Measurements from ENCODE around the gene CYP3A7. TPM values are rescaled to one million over a fixed set of nuclear protein-coding genes. Genes with fewer than 3 reads are reported as not detected.
A peak's percentile ranks its signal among the peaks of the same experiment; 100 is the strongest.
"Not testable (repeated sequence)": the region's sequence is repeated elsewhere in the genome, so short reads cannot be mapped to it uniquely, and the experiment has no call there.

Gene CYP3A7
- total RNA-seq, 4 donors from 2014 or later, result not detected

DNA sequence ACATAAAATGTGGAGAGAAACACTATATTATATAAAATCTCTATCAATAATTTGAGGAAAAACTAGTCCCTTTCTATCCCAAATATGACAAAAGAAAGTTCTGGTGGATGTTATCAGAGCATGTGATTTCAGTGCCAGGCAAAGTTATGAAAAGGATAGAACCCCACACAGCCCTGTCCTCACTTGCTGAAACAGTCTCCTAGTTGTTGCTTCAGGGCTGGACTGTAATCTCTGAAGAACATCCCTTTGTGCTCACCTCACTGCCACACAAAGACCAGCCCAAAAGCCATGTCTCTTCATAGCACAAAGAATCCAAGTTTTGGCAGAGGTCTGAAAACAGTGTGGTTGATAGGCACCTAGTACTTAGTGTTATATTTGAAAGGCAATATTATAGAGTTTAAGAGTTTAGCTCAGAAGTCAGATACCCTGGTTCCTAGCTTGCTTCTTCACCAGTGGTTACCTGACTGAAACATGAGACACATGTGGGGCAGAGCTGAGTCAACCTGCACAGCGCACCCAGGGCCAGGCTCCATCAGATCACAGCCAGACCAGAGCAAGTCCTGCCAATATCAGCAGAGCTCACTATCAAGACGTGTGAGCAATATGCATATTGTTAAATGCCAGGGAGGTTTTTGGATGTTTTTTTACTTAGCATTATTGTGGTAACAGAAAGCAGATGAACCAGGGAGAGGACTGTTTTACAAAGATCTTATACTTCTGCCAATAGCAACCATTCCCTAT, 25.0 kb downstream of the CYP3A7 start:
- Histone ChIP-seq H3K4me1 (no peaks in the 10 kb centered on the region), H3K9me3 (peaks cover 0 to 17% (median 3%) of the 10 kb centered on the region in 3 donors), H3K27ac (no peak overlapping the region), H3K27me3 (no peaks in the 10 kb centered on the region), H3K36me3 (peaks cover 0 to 13% (median 0%) of the 10 kb centered on the region in 3 donors), H3K4me3 (no peak overlapping the region)
- DNase-seq, result no peak
- 36 to 63% methylated on average over 2 of the region's 2 CpGs for WGBS, 2 donors
- intact Hi-C loops (cut with DNase I), result no loop called here
- TF ChIP-seq, protein P1, sequence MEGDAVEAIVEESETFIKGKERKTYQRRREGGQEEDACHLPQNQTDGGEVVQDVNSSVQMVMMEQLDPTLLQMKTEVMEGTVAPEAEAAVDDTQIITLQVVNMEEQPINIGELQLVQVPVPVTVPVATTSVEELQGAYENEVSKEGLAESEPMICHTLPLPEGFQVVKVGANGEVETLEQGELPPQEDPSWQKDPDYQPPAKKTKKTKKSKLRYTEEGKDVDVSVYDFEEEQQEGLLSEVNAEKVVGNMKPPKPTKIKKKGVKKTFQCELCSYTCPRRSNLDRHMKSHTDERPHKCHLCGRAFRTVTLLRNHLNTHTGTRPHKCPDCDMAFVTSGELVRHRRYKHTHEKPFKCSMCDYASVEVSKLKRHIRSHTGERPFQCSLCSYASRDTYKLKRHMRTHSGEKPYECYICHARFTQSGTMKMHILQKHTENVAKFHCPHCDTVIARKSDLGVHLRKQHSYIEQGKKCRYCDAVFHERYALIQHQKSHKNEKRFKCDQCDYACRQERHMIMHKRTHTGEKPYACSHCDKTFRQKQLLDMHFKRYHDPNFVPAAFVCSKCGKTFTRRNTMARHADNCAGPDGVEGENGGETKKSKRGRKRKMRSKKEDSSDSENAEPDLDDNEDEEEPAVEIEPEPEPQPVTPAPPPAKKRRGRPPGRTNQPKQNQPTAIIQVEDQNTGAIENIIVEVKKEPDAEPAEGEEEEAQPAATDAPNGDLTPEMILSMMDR (IDR thresholded peaks at IDR 0.05), result no peak
- no peak for TF ChIP-seq POLR2A (IDR thresholded peaks at IDR 0.05)

DNA sequence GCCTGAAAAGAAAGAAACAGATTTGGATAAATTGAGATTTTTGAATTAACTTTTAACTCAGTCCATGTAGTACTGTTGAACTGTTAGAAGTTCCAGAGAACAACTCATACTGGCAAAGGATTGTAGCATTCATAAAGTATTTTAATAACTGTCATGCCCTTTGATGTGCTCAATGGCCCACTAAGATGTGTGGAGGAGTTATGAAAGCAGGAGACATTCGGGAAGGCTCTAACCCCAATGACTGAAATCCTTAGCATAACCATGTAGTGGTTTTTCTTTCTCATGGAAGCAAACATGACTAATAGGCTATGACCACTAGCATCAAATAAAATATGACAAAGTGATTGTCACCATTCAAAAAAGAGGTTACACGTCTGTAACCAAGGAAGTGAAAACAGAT, 25.7 kb downstream of the CYP3A7 start:
- DNase-seq, result no peak
- Histone ChIP-seq H3K27ac (no peak overlapping the region), H3K4me1 (no peaks in the 10 kb centered on the region), H3K9me3 (peaks cover 0 to 17% (median 3%) of the 10 kb centered on the region in 3 donors), H3K27me3 (no peaks in the 10 kb centered on the region), H3K4me3 (no peak overlapping the region), H3K36me3 (peaks cover 0 to 13% (median 0%) of the 10 kb centered on the region in 3 donors)
- TF ChIP-seq POLR2A (IDR thresholded peaks at IDR 0.05), result no peak
- TF ChIP-seq, protein P1 (IDR thresholded peaks at IDR 0.05), result no peak
- WGBS, 2 donors, result 79 to 84% methylated on average over 2 of the region's 2 CpGs
- intact Hi-C loops (cut with DNase I), result no loop called here

- H3K27me3 ChIP-seq, result no peaks in the 10 kb centered on the region
- TF ChIP-seq, protein P1 (IDR thresholded peaks at IDR 0.05), result no peak
- 60 to 70% methylated on average over 1 of the region's 1 CpG for WGBS, 2 donors
- H3K4me3 ChIP-seq, result no peak overlapping the region
- H3K27ac ChIP-seq, result no peak overlapping the region
- H3K36me3 ChIP-seq, result peaks cover 0 to 13% (median 0%) of the 10 kb centered on the region in 3 donors
- intact Hi-C loops (cut with DNase I), result no loop called here
- DNase-seq, result no peak
- no peaks in the 10 kb centered on the region for H3K4me1 ChIP-seq
- peaks cover 0 to 17% (median 3%) of the 10 kb centered on the region in 3 donors for H3K9me3 ChIP-seq
Observed at GRCh38 chr7:99707096-99707495, 27.9 kb downstream of the CYP3A7 start.

- DNase-seq, result no peak
- no peak for TF ChIP-seq POLR2A (IDR thresholded peaks at IDR 0.05)
- TF ChIP-seq, protein P1 (IDR thresholded peaks at IDR 0.05), result no peak
- Histone ChIP-seq H3K4me1 (peaks cover 0 to 22% (median 6%) of the 10 kb centered on the region in 3 donors), H3K9me3 (no peaks in the 10 kb centered on the region), H3K27me3 (no peaks in the 10 kb centered on the region), H3K36me3 (no peaks in the 10 kb centered on the region), H3K27ac (peak overlapping the region in 2 of 4 donors; percentile 63), H3K4me3 (no peak overlapping the region)
- WGBS, 2 donors, result 29 to 35% methylated on average over 4 to 5 of the region's 5 CpGs
- intact Hi-C loops (cut with DNase I), result no loop called here
Observed at GRCh38 chr7:99699946-99700345, 35.0 kb downstream of the CYP3A7 start.

GRCh38 chr7:99698867-99699730, 35.9 kb downstream of the CYP3A7 start:
- H3K4me3 ChIP-seq; H3K36me3 ChIP-seq; H3K9me3 ChIP-seq; intact Hi-C loops (cut with DNase I); H3K27me3 ChIP-seq; DNase-seq: not testable (repeated sequence)
- H3K4me1 ChIP-seq, result peaks cover 0 to 22% (median 6%) of the 10 kb centered on the region in 3 donors
- WGBS, 2 donors, result 16 to 22% methylated on average over 6 of the region's 6 CpGs
- H3K27ac ChIP-seq, result peak overlapping the region in 3 of 4 donors; percentile 43 to 63 (median 63)
